ENCODE measurements around the gene WNK4. TPM values are rescaled to one million over a fixed set of nuclear protein-coding genes. Genes with fewer than 3 reads are reported as not detected.

WNK4 gene
- total and polyA plus RNA-seq, 9 of the 15 experiments (the other 6 are each of a cell fraction or from before 2014, with no cell fraction given): 0.32 to 25.8 (median 4.5) TPM

- TF ChIP-seq TFAP4 (CRISPR knock-in tag; IDR thresholded peaks at IDR 0.05; ENCODE audit: borderline replicate concordance) (peak; percentile 67; the same call in 1 of the 2 replicates), COPS2 (conservative IDR thresholded peaks at IDR 0.05) (no peak), MEIS2 (IDR thresholded peaks at IDR 0.05; ENCODE audit: partially characterized antibody) (peak; percentile 16), C11orf30 (IDR thresholded peaks at IDR 0.05; ENCODE audit: low read depth) (no peak), GABPA (tag; conservative IDR thresholded peaks at IDR 0.05; ENCODE audit: low read depth) (no peak), EHMT2 (IDR thresholded peaks at IDR 0.05) (no peak), ZBED1 (IDR thresholded peaks at IDR 0.05) (peak; percentile 79; the same call in 1 of the 2 replicates), NFXL1 (CRISPR knock-in tag; IDR thresholded peaks at IDR 0.05) (no peak), ZNF76 (CRISPR knock-in tag; IDR thresholded peaks at IDR 0.05; ENCODE audit: borderline replicate concordance) (no peak), RBM14 (IDR thresholded peaks at IDR 0.05; ENCODE audit: borderline replicate concordance, insufficient read depth, low read depth, low read length) (no peak), SRSF7 (optimal IDR thresholded peaks at IDR 0.05; ENCODE audit: low read depth, low read length) (no peak), NFE2 (IDR thresholded peaks at IDR 0.05; ENCODE audit: low read depth) (peak; percentile 9; the same call in 1 of the 2 replicates), GTF2E2 (tag; IDR thresholded peaks at IDR 0.05) (no peak), ZNF449 (CRISPR knock-in tag; IDR thresholded peaks at IDR 0.05) (no peak), SMARCA4 (IDR thresholded peaks at IDR 0.05) (peak; percentile 89), CBX1 (IDR thresholded peaks at IDR 0.05; ENCODE audit: low read depth) (no peak), ZNF77 (CRISPR knock-in tag; IDR thresholded peaks at IDR 0.05) (no peak), HNRNPH1 (optimal IDR thresholded peaks at IDR 0.05; ENCODE audit: low read depth, low read length) (no peak), ZNF79 (CRISPR knock-in tag; IDR thresholded peaks at IDR 0.05; ENCODE audit: low read depth) (no peak), BCLAF1 (IDR thresholded peaks at IDR 0.05; ENCODE audit: borderline replicate concordance in 1 of 2, control insufficient read depth in 1 of 2, low read depth in 2 of 2, low read length in 1 of 2) (0 out of 4 replicates have a peak, but pooled peaks of 1 of the 2 experiments have one; percentile 72), CBX3 (IDR thresholded peaks at IDR 0.05; ENCODE audit: borderline replicate concordance in 1 of 2, low read length in 2 of 2) (no peak), RBM39 (optimal IDR thresholded peaks at IDR 0.05; ENCODE audit: low read depth, low read length) (no peak), NFE2L1 (tag; IDR thresholded peaks at IDR 0.05; ENCODE audit: borderline replicate concordance, low read depth) (no peak)
Observed at GRCh38 chr17:42779936-42780850, at the start of gene WNK4 (continued).

All from K562 (cell line).